ENCODE data around the gene FXYD1.

Gene FXYD1

GRCh38 chr19:35132254-35132653, 6.4 kb upstream of the FXYD1 start:
- TF ChIP-seq CTCF (IDR thresholded peaks at IDR 0.05; ENCODE audit: low read depth, low read length, missing control alignments) = no peak
- H3K4me3 ChIP-seq (replicated peaks; ENCODE audit: low read depth, low read length) = no peak overlapping the region
- no peak for DNase-seq (ENCODE audit: extremely low read depth, low read depth)

GRCh38 chr19:35133826-35134225, 4.8 kb upstream of the FXYD1 start:
- H3K4me3 ChIP-seq (replicated peaks; ENCODE audit: low read depth, low read length) = no peak overlapping the region
- DNase-seq (ENCODE audit: extremely low read depth, low read depth) = no peak
- no peak for TF ChIP-seq CTCF (IDR thresholded peaks at IDR 0.05; ENCODE audit: low read depth, low read length, missing control alignments)

GRCh38 chr19:35134601-35135242, 3.9 kb upstream of the FXYD1 start, which contains the start of gene LGI4:
Gene LGI4 (minus strand): TSS chr19:35135059. CDS start chr19:35134680, 379 bp downstream.
- no peak for TF ChIP-seq CTCF (IDR thresholded peaks at IDR 0.05; ENCODE audit: low read depth, low read length, missing control alignments)
- H3K4me3 ChIP-seq (replicated peaks; ENCODE audit: low read depth, low read length) = no peak within 1 kb of the TSS
- no peak for DNase-seq (ENCODE audit: extremely low read depth, low read depth)

- no peak overlapping the region for H3K4me3 ChIP-seq (replicated peaks; ENCODE audit: low read depth, low read length)
- DNase-seq (ENCODE audit: extremely low read depth, low read depth) = no peak
- TF ChIP-seq CTCF (IDR thresholded peaks at IDR 0.05; ENCODE audit: low read depth, low read length, missing control alignments) = peak; percentile 91
Measured at GRCh38 chr19:35135389-35135909, 3.2 kb upstream of the FXYD1 start.

- H3K4me3 ChIP-seq (replicated peaks; ENCODE audit: low read depth, low read length) = no peak overlapping the region
- no peak for DNase-seq (ENCODE audit: extremely low read depth, low read depth)
- no peak for TF ChIP-seq CTCF (IDR thresholded peaks at IDR 0.05; ENCODE audit: low read depth, low read length, missing control alignments)
Measured at GRCh38 chr19:35136231-35136630, 2.4 kb upstream of the FXYD1 start.

- no peak for DNase-seq (ENCODE audit: extremely low read depth, low read depth)
- no peak for TF ChIP-seq CTCF (IDR thresholded peaks at IDR 0.05; ENCODE audit: low read depth, low read length, missing control alignments)
Measured at GRCh38 chr19:35136977-35137702, 1.5 kb upstream of the FXYD1 start.

More at GRCh38 chr19:35136977-35137702, 1.5 kb upstream of the FXYD1 start:
- H3K4me3 ChIP-seq (replicated peaks; ENCODE audit: low read depth, low read length) = no peak overlapping the region

Data from HFF-Myc (cell line).